HEK293 (cell line): Measurements from ENCODE around the gene SLAMF9.
A peak's percentile ranks its signal among the peaks of the same experiment; 100 is the strongest.

Experiments used
- BCL11A ChIP-seq: fragments of 450-650 bp; formaldehyde crosslinking; IDR thresholded peaks from 2 replicates; pipeline ENCODE4 v1.5.1; 2016; ENCODE audit warnings: low read depth, missing biosample characterization, missing genetic modification characterization
- OSR2 ChIP-seq: fragments of 450-650 bp; formaldehyde crosslinking; IDR thresholded peaks from 2 replicates; pipeline ENCODE4 v1.5.1; 2016; ENCODE audit warnings: missing biosample characterization, missing genetic modification characterization
- OVOL3 ChIP-seq: fragments of 450-650 bp; formaldehyde crosslinking; IDR thresholded peaks from 2 replicates; pipeline ENCODE4 v1.5.1; 2016; ENCODE audit warnings: missing biosample characterization, missing genetic modification characterization
- PBX3 ChIP-seq: sonication (generic); formaldehyde crosslinking; IDR thresholded peaks from 2 replicates; pipeline ENCODE4 v1.8.1; 2022; ENCODE audit warnings: mild to moderate bottlenecking, moderate library complexity, missing genetic modification reagents
- PRDM2 ChIP-seq: fragments of 450-650 bp; formaldehyde crosslinking; IDR thresholded peaks from 2 replicates; pipeline ENCODE4 v1.5.1; 2016; ENCODE audit warnings: missing biosample characterization, missing genetic modification characterization, borderline replicate concordance
- TCF7L2 ChIP-seq: IDR thresholded peaks from 2 replicates; pipeline ENCODE4 v1.6.1; 2011; ENCODE audit warnings: low read depth, mild to moderate bottlenecking, inconsistent platforms, low read length, moderate library complexity, borderline replicate concordance
- ZBTB17 ChIP-seq: fragments of 450-650 bp; formaldehyde crosslinking; IDR thresholded peaks from 2 replicates; pipeline ENCODE4 v1.5.1; 2016; ENCODE audit warnings: missing biosample characterization, missing genetic modification characterization
- ZBTB21 ChIP-seq: fragments of 450-650 bp; formaldehyde crosslinking; IDR thresholded peaks from 2 replicates; pipeline ENCODE4 v1.5.1; 2017; ENCODE audit warnings: missing biosample characterization, missing genetic modification characterization
- ZNF133 ChIP-seq: fragments of 450-650 bp; formaldehyde crosslinking; IDR thresholded peaks from 2 replicates; pipeline ENCODE4 v1.5.1; 2016; ENCODE audit warnings: missing biosample characterization, missing genetic modification characterization
- ZNF138 ChIP-seq: fragments of 450-650 bp; formaldehyde crosslinking; IDR thresholded peaks from 2 replicates; pipeline ENCODE4 v1.5.1; 2016; ENCODE audit warnings: missing biosample characterization, missing genetic modification characterization, borderline replicate concordance
- ZNF16 ChIP-seq: fragments of 450-650 bp; formaldehyde crosslinking; IDR thresholded peaks from 2 replicates; pipeline ENCODE4 v1.5.1; 2016; ENCODE audit warnings: low read depth, missing biosample characterization, missing genetic modification characterization
- ZNF18 ChIP-seq: fragments of 450-650 bp; formaldehyde crosslinking; IDR thresholded peaks from 2 replicates; pipeline ENCODE4 v1.5.1; 2016; ENCODE audit warnings: missing biosample characterization, missing genetic modification characterization
- ZNF221 ChIP-seq: fragments of 450-650 bp; formaldehyde crosslinking; IDR thresholded peaks from 2 replicates; pipeline ENCODE4 v1.5.1; 2017; ENCODE audit warnings: missing biosample characterization, missing genetic modification characterization, borderline replicate concordance
- ZNF239 ChIP-seq: fragments of 450-650 bp; formaldehyde crosslinking; IDR thresholded peaks from 2 replicates; pipeline ENCODE4 v1.5.1; 2016; ENCODE audit warnings: missing biosample characterization, missing genetic modification characterization
- ZNF341 ChIP-seq: fragments of 450-650 bp; formaldehyde crosslinking; IDR thresholded peaks from 2 replicates; pipeline ENCODE4; 2016; ENCODE audit warnings: low read depth, missing biosample characterization, missing genetic modification characterization
- ZNF449 ChIP-seq: fragments of 450-650 bp; formaldehyde crosslinking; IDR thresholded peaks from 2 replicates; pipeline ENCODE4 v1.5.1; 2017; ENCODE audit warnings: missing biosample characterization, mild to moderate bottlenecking, missing genetic modification characterization, moderate library complexity
- ZNF514 ChIP-seq: fragments of 450-650 bp; formaldehyde crosslinking; IDR thresholded peaks from 2 replicates; pipeline ENCODE4 v1.5.1; 2016; ENCODE audit warnings: missing biosample characterization, missing genetic modification characterization
- ZNF521 ChIP-seq: fragments of 450-650 bp; formaldehyde crosslinking; IDR thresholded peaks from 2 replicates; pipeline ENCODE4 v1.5.1; 2017; ENCODE audit warnings: missing biosample characterization, mild to moderate bottlenecking, missing genetic modification characterization
- ZNF544 ChIP-seq: fragments of 450-650 bp; formaldehyde crosslinking; IDR thresholded peaks from 2 replicates; pipeline ENCODE4 v1.5.0; 2017; ENCODE audit warnings: missing biosample characterization, missing genetic modification characterization
- ZNF548 ChIP-seq: fragments of 450-650 bp; formaldehyde crosslinking; IDR thresholded peaks from 2 replicates; pipeline ENCODE4 v1.5.1; 2016; ENCODE audit warnings: missing biosample characterization, missing genetic modification characterization
- ZNF549 ChIP-seq: fragments of 450-650 bp; IDR thresholded peaks from 2 replicates; pipeline ENCODE4 v1.5.1; 2018; ENCODE audit warnings: missing biosample characterization, missing genetic modification characterization, mild to moderate bottlenecking, inconsistent platforms, moderate library complexity
- ZNF558 ChIP-seq: fragments of 450-650 bp; formaldehyde crosslinking; IDR thresholded peaks from 2 replicates; pipeline ENCODE4 v1.5.1; 2016; ENCODE audit warnings: missing biosample characterization, missing genetic modification characterization
- ZNF596 ChIP-seq: fragments of 450-650 bp; IDR thresholded peaks from 2 replicates; pipeline ENCODE4 v1.5.0; 2018; ENCODE audit warnings: missing biosample characterization, mild to moderate bottlenecking, missing genetic modification characterization, moderate library complexity
- ZNF600 ChIP-seq: fragments of 450-650 bp; formaldehyde crosslinking; IDR thresholded peaks from 2 replicates; pipeline ENCODE4 v1.5.1; 2016; ENCODE audit warnings: missing biosample characterization, missing genetic modification characterization
- ZNF677 ChIP-seq: fragments of 450-650 bp; IDR thresholded peaks from 2 replicates; pipeline ENCODE4 v1.5.0; 2018; ENCODE audit warnings: missing biosample characterization, mild to moderate bottlenecking, missing genetic modification characterization, moderate library complexity
- ZNF704 ChIP-seq: fragments of 450-650 bp; formaldehyde crosslinking; IDR thresholded peaks from 2 replicates; pipeline ENCODE4 v1.5.1; 2016; ENCODE audit warnings: missing biosample characterization, missing genetic modification characterization
- ZNF785 ChIP-seq: fragments of 450-650 bp; formaldehyde crosslinking; IDR thresholded peaks from 2 replicates; pipeline ENCODE4 v1.5.1; 2016; ENCODE audit warnings: missing biosample characterization, missing genetic modification characterization
- ZNF792 ChIP-seq: fragments of 450-650 bp; formaldehyde crosslinking; IDR thresholded peaks from 2 replicates; pipeline ENCODE4 v1.5.1; 2016; ENCODE audit warnings: missing biosample characterization, missing genetic modification characterization
- ZNF830 ChIP-seq: fragments of 450-650 bp; IDR thresholded peaks from 2 replicates; pipeline ENCODE4 v1.5.0; 2018; ENCODE audit warnings: missing biosample characterization, missing genetic modification characterization, low read depth, mild to moderate bottlenecking, moderate library complexity
- ZXDB ChIP-seq: fragments of 450-650 bp; formaldehyde crosslinking; IDR thresholded peaks from 2 replicates; pipeline ENCODE4 v1.5.1; 2016; ENCODE audit warnings: missing biosample characterization, missing genetic modification characterization

The SLAMF9 gene

GRCh38 chr1:159916242-159917051 is 37.6 kb downstream of the SLAMF9 start (continued):
- no peak for TF ChIP-seq PRDM2 (tag by site-specific recombination)
- TF ChIP-seq ZNF521, result no peak
- TF ChIP-seq ZNF221 (tag by site-specific recombination), result no peak
- peak; percentile 55 for TF ChIP-seq ZNF596 (tag by site-specific recombination)
- no peak for TF ChIP-seq ZNF548
- TF ChIP-seq ZNF558, result peak; percentile 89
- no peak for TF ChIP-seq ZNF133 (tag by site-specific recombination)
- peak; percentile 93 for TF ChIP-seq ZBTB21 (tag by site-specific recombination)
- TF ChIP-seq ZNF544 (tag by site-specific recombination), result no peak
- TF ChIP-seq ZNF18 (tag by site-specific recombination), result peak; percentile 78
- no peak for TF ChIP-seq ZNF16 (tag by site-specific recombination)
- TF ChIP-seq ZNF677 (tag by site-specific recombination), result no peak
- TF ChIP-seq ZNF792 (tag by site-specific recombination), result no peak
- TF ChIP-seq TCF7L2, result no peak; the same call in 1 of the 2 replicates
- no peak for TF ChIP-seq ZNF830 (tag by site-specific recombination)
- TF ChIP-seq OSR2, result peak; percentile 88
- peak; percentile 79; the same call in 1 of the 2 replicates for TF ChIP-seq ZNF449 (tag by site-specific recombination)
- TF ChIP-seq ZNF239 (tag by site-specific recombination), result 0 out of 2 replicates have a peak, but pooled peaks have one; percentile 49
- TF ChIP-seq ZNF600 (tag by site-specific recombination), result peak; percentile 82; the same call in 1 of the 2 replicates
- TF ChIP-seq ZNF549, result no peak
- no peak for TF ChIP-seq ZNF704
- no peak for TF ChIP-seq ZNF138 (tag by site-specific recombination)
- no peak for TF ChIP-seq ZNF785
- no peak for TF ChIP-seq ZNF514 (tag by site-specific recombination)
- no peak for TF ChIP-seq PBX3 (CRISPR knock-in tag)
- peak; percentile 90 for TF ChIP-seq BCL11A (tag by site-specific recombination)
- TF ChIP-seq OVOL3, result peak; percentile 98
- peak; percentile 94 for TF ChIP-seq ZBTB17 (tag by site-specific recombination)
- TF ChIP-seq ZXDB (tag by site-specific recombination), result peak; percentile 99
- peak; percentile 51 for TF ChIP-seq ZNF341 (tag by site-specific recombination)
